Liver (tissue), 9 donors: ENCODE results near the gene SBK2. TPM values are rescaled to one million over a fixed set of nuclear protein-coding genes. Genes with fewer than 3 reads are reported as not detected.
A peak's percentile ranks its signal among the peaks of the same experiment; 100 is the strongest.
"Not testable (repeated sequence)": the region's sequence is repeated elsewhere in the genome, so short reads cannot be mapped to it uniquely, and the experiment has no call there.

Experiments used
- DNase-seq: peaks from one replicate; pipeline ENCODE4 v3.0.0-alpha.2; 2017; ENCODE audit warnings: low spot score
- H3K27ac ChIP-seq, 2 donors: one replicate each; pipeline ENCODE4 v1.7.0; 2013; ENCODE audit warnings: inconsistent platforms in 2 of 2, low read length in 2 of 2, control low read depth in 1 of 2, low read depth in 1 of 2, mild to moderate bottlenecking in 1 of 2
- H3K27me3 ChIP-seq, 4 donors: one replicate each; pipeline versions ENCODE4 v1.6.1 to v1.7.0; 2013; ENCODE audit warnings: low read length in 3 of 4, inconsistent platforms in 1 of 4, mild to moderate bottlenecking in 1 of 4, moderate library complexity in 1 of 4; ENCODE audit not compliant: control insufficient read depth in 4 of 4, insufficient read depth in 4 of 4
- H3K36me3 ChIP-seq, 4 donors: one replicate each; pipeline versions ENCODE4 v1.6.1 to v1.7.0; 2013; ENCODE audit warnings: low read length in 3 of 4, mild to moderate bottlenecking in 3 of 4, low read depth in 1 of 4, moderate library complexity in 1 of 4; ENCODE audit not compliant: control insufficient read depth in 4 of 4, insufficient read depth in 3 of 4
- H3K4me1 ChIP-seq, 4 donors: one replicate each; pipeline versions ENCODE4 v1.6.1 to v1.7.0; 2013; ENCODE audit warnings: low read length in 3 of 4, mild to moderate bottlenecking in 3 of 4, moderate library complexity in 1 of 4; ENCODE audit not compliant: control insufficient read depth in 4 of 4, insufficient read depth in 4 of 4
- H3K4me3 ChIP-seq, 3 donors: one replicate each; pipeline versions ENCODE4 v1.6.1 to v1.7.0; 2013; ENCODE audit warnings: low read length in 3 of 3, control low read depth in 1 of 3, low read depth in 1 of 3, mild to moderate bottlenecking in 1 of 3
- H3K9ac ChIP-seq, 2 donors: one replicate each; pipeline ENCODE4 v1.7.0; 2013; ENCODE audit warnings: low read length in 2 of 2, mild to moderate bottlenecking in 2 of 2, moderate library complexity in 2 of 2, control low read depth in 1 of 2, low read depth in 1 of 2
- H3K9me3 ChIP-seq, 4 donors: one replicate each; pipeline versions ENCODE4 v1.6.1 to v1.7.0; 2013; ENCODE audit warnings: low read length in 3 of 4; ENCODE audit not compliant: control insufficient read depth in 4 of 4
- ATF3 ChIP-seq: IDR thresholded peaks from 2 replicates; pipeline ENCODE4 v1.6.1; 2016; ENCODE audit warnings: antibody characterized with exemption
- CTCF ChIP-seq: fragments of 150-350 bp; IDR thresholded peaks from 2 replicates; pipeline ENCODE4 v1.5.1; 2017; ENCODE audit warnings: improper control_type of control experiment, low read depth, low read length; ENCODE audit not compliant: missing input control
- EGR1 ChIP-seq, 2 donors: IDR thresholded peaks; 2 replicates each; pipeline ENCODE4 v1.6.1; 2016 to 2018; ENCODE audit warnings: antibody characterized with exemption in 2 of 2, low read depth in 2 of 2
- FOXA2 ChIP-seq: IDR thresholded peaks from 2 replicates; pipeline ENCODE4 v1.6.1; 2016; ENCODE audit warnings: antibody characterized with exemption
- HNF4G ChIP-seq: IDR thresholded peaks from 2 replicates; pipeline ENCODE4 v1.6.1; 2016; ENCODE audit warnings: antibody characterized with exemption
- NR2F2 ChIP-seq: IDR thresholded peaks from 2 replicates; pipeline ENCODE4 v1.6.1; 2016; ENCODE audit warnings: antibody characterized with exemption
- RAD21 ChIP-seq, 2 donors: IDR thresholded peaks; 2 replicates each; pipeline ENCODE4 v1.6.1; 2016; ENCODE audit warnings: antibody characterized with exemption in 2 of 2, mild to moderate bottlenecking in 2 of 2
- RXRA ChIP-seq, 2 donors: IDR thresholded peaks; 2 replicates each; pipeline ENCODE4 v1.6.1; 2017 to 2018; ENCODE audit warnings: antibody characterized with exemption in 2 of 2, mild to moderate bottlenecking in 1 of 2
- SP1 ChIP-seq: IDR thresholded peaks from 2 replicates; pipeline ENCODE4 v1.6.1; 2018; ENCODE audit warnings: antibody characterized with exemption, mild to moderate bottlenecking
- YY1 ChIP-seq: IDR thresholded peaks from 2 replicates; pipeline ENCODE4 v1.6.1; 2016; ENCODE audit warnings: antibody characterized with exemption, mild to moderate bottlenecking
- ZBTB33 ChIP-seq: IDR thresholded peaks from 2 replicates; pipeline ENCODE4 v1.6.1; 2016; ENCODE audit warnings: antibody characterized with exemption
- WGBS: extraction: QIAGEN DNeasy Blood & Tissue Kit; methylation state at CpG from one replicate; pipeline ENCODE4 v1.1.7; 2013; 5-methylcytosine and 5-hydroxymethylcytosine counted together
- polyA plus RNA-seq, 2 donors: library from polyadenylated mRNA; stranded (reverse) in 1 of 2; unstranded in 1 of 2; fragments of 200-250 nt in 1 of 2; fragments of >200 nt in 1 of 2; fragmentation: Nextera tagmentation in 1 of 2; extraction: Ambion mirVana in 1 of 2; gene quantifications; one replicate each; pipeline versions ENCODE4 v1.2.1 to v1.2.3, GENCODE V29; 2013 to 2015
- total RNA-seq, 2 donors: library from RNA; depleted of rRNA; stranded (reverse); fragments of >200 nt; gene quantifications; one replicate each; pipeline ENCODE4 v1.2.3, GENCODE V29; 2014
- donor health status: healthy.
- donor health status: healthy.
- donor health status: healthy.
- donor health status: healthy.
- donor health status: healthy.

Gene SBK2
- total and polyA plus RNA-seq, 4 donors = not detected

DNA sequence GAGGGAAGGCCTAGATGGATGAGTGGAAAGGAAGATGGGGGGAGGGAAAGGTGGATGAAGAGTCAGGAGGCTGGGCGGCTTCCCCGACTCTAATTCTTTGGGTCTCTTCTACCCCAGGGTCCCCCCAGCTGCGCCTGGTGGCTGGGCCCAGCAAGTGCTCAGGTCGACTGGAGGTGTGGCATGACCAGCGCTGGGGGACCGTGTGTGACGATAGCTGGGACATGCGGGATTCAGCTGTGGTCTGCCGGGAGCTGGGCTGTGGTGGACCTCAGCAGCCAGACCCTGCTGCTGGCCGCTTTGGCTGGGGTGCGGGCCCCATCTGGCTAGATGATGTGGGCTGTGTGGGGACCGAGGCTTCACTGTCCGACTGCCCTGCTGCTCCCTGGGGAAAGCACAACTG lies 39.2 kb downstream of the SBK2 start:
- 90% methylated on average over 13 of the region's 13 CpGs for WGBS
- H3K27ac ChIP-seq = no peak overlapping the region
- no peaks in the 10 kb centered on the region for H3K4me1 ChIP-seq
- no peaks in the 10 kb centered on the region for H3K27me3 ChIP-seq
- DNase-seq = no peak
- H3K9ac ChIP-seq = no peak overlapping the region
- no peak overlapping the region for H3K4me3 ChIP-seq
- H3K36me3 ChIP-seq = no peaks in the 10 kb centered on the region
- TF ChIP-seq RXRA (IDR thresholded peaks at IDR 0.05) (no peak), NR2F2 (no peak), HNF4G (no peak)
- no peaks in the 10 kb centered on the region for H3K9me3 ChIP-seq

DNA sequence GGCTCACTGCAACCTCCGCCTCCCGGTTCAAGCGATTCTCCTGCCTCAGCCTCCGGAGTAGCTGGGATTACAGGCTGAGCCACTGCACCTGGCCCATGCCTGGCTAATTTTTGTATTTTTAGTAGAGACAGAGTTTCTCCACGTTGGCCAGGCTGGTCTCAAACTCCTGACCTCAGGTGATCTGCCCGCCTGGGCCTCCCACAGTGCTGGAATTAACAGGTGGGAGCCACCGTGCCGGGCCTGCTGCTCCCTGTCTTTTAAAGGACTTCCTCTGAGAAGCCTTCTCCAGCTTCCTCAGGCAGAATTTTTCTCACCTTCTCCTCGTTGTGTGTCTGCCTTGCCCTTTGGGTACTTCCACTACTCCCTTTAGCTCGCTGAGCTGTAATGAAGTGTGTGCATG lies 40.1 kb downstream of the SBK2 start:
- H3K36me3 ChIP-seq, H3K4me1 ChIP-seq, H3K27ac ChIP-seq, H3K4me3 ChIP-seq, H3K9ac ChIP-seq, H3K27me3 ChIP-seq, DNase-seq, H3K9me3 ChIP-seq: not testable (repeated sequence)
- 80% methylated on average over 10 of the region's 10 CpGs for WGBS

GRCh38 chr19:55495646-55496349 lies 41.1 kb downstream of the SBK2 start:
- TF ChIP-seq RXRA (IDR thresholded peaks at IDR 0.05) (no peak), YY1 (no peak), ATF3 (no peak), CTCF (no peak), FOXA2 (no peak)
- Histone ChIP-seq H3K27ac (no peak overlapping the region), H3K9me3 (no peaks in the 10 kb centered on the region), H3K4me3 (no peak overlapping the region), H3K27me3 (no peaks in the 10 kb centered on the region), H3K36me3 (no peaks in the 10 kb centered on the region), H3K4me1 (no peaks in the 10 kb centered on the region), H3K9ac (no peak overlapping the region)
- DNase-seq = no peak
- WGBS = 90% methylated on average over 11 of the region's 11 CpGs

DNA sequence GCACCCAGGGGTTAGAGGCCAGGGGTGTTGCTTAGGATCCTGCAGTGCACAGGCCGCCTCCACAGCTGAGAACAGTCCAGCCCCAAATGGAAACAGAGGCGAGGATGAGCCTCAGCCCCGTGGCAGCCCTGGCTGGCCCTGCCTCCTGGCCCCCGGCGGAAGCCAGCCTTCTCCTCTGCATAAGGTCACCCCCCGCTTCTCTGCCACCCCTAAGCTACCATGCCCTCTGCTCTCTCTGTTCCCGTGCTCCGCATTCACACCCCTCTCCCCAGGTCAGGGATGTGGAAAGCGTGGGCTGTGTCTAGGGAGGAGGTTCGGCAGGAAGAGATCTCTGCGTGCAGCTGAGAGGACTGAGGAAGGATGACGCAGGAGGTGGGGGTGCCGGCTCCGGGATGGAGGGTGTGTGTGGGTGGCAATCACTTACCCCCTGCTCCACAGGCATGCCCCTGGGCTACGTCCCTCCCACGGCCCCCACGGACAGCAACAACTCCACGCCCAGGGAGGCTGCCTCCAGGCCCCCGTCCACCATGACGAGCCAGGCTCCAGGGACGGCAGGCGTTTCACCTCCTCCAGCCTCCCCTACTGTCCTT lies 42.7 kb downstream of the SBK2 start:
- no peak for DNase-seq
- no peak for TF ChIP-seq RAD21 (IDR thresholded peaks at IDR 0.05)
- TF ChIP-seq HNF4G = no peak
- TF ChIP-seq SP1 = no peak
- no peak for TF ChIP-seq ZBTB33
- no peak for TF ChIP-seq YY1
- no peak for TF ChIP-seq FOXA2
- no peak for TF ChIP-seq EGR1 (IDR thresholded peaks at IDR 0.05; ENCODE audit: low read depth in 2 of 2)
- TF ChIP-seq NR2F2 = no peak
- H3K4me3 ChIP-seq = peak overlapping the region in 1 of 3 donors; percentile 7
- H3K9me3 ChIP-seq = no peaks in the 10 kb centered on the region
- no peaks in the 10 kb centered on the region for H3K4me1 ChIP-seq
- H3K27me3 ChIP-seq = no peaks in the 10 kb centered on the region
- no peak overlapping the region for H3K9ac ChIP-seq
- peak overlapping the region; percentile 56 to 60 for H3K27ac ChIP-seq
- 44% methylated on average over 22 of the region's 22 CpGs for WGBS
- H3K36me3 ChIP-seq = no peaks in the 10 kb centered on the region
